ENCODE data around the gene OVCH2. TPM values are rescaled to one million over a fixed set of nuclear protein-coding genes. Genes with fewer than 3 reads are reported as not detected.
A peak's percentile ranks its signal among the peaks of the same experiment; 100 is the strongest.

The OVCH2 gene
- total RNA-seq, 1 donor from 2014 or later: not detected

DNA sequence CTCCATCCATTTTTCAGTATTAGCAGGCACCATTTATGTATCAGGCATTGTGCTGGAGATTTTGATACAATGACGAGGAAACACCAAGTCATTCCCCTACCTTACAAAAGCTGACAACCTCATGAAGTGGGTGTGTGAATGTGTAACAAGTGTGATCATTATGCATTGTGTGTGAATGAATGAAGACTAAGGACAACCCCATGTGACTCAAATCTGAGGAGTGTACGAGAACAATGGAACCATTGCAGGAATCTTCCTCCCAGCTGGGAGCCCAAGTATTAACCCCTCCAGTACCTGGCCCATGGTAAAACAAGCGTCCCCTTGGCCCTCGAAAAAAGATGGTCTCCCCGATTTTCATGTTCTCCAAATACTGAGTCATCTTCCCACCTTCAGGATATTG is 37.4 kb downstream of the OVCH2 start:
- TF ChIP-seq, protein P1, sequence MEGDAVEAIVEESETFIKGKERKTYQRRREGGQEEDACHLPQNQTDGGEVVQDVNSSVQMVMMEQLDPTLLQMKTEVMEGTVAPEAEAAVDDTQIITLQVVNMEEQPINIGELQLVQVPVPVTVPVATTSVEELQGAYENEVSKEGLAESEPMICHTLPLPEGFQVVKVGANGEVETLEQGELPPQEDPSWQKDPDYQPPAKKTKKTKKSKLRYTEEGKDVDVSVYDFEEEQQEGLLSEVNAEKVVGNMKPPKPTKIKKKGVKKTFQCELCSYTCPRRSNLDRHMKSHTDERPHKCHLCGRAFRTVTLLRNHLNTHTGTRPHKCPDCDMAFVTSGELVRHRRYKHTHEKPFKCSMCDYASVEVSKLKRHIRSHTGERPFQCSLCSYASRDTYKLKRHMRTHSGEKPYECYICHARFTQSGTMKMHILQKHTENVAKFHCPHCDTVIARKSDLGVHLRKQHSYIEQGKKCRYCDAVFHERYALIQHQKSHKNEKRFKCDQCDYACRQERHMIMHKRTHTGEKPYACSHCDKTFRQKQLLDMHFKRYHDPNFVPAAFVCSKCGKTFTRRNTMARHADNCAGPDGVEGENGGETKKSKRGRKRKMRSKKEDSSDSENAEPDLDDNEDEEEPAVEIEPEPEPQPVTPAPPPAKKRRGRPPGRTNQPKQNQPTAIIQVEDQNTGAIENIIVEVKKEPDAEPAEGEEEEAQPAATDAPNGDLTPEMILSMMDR (IDR thresholded peaks at IDR 0.05; ENCODE audit: insufficient read depth, low read length, poor library complexity, severe bottlenecking): no peak
- no peak for DNase-seq (ENCODE audit: low read depth)
- Histone ChIP-seq H3K27me3 (ENCODE audit: control insufficient read depth, insufficient read depth, low read length) (peaks cover 3% of the 10 kb centered on the region), H3K4me3 (ENCODE audit: low read depth, low read length) (no peak overlapping the region), H3K36me3 (ENCODE audit: control insufficient read depth, insufficient read depth, low read length) (no peaks in the 10 kb centered on the region)

DNA sequence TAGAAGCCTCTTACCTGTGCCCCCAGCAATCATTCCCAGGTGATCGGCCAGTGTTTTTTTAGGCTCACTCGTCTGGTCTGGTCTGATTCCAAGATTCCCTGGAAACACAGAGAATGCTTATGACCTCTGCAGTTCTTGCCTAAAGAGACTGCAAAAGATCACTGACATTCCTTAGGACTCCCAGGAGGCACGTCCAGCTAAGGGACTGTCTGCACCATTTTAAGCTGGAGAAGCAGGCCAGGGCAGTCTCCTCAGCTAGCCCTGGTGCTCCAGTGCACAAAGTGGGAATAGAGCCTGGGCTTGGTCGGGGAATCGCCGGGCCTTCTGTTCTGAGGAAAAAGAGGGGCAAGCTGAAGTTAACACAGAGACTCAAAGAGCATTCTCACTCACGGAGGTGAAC is 37.8 kb downstream of the OVCH2 start:
- TF ChIP-seq, protein P1 (IDR thresholded peaks at IDR 0.05; ENCODE audit: insufficient read depth, low read length, poor library complexity, severe bottlenecking): no peak
- DNase-seq (ENCODE audit: low read depth): no peak
- Histone ChIP-seq H3K36me3 (ENCODE audit: control insufficient read depth, insufficient read depth, low read length) (no peaks in the 10 kb centered on the region), H3K27me3 (ENCODE audit: control insufficient read depth, insufficient read depth, low read length) (no peaks in the 10 kb centered on the region), H3K4me3 (ENCODE audit: low read depth, low read length) (no peak overlapping the region)

DNA sequence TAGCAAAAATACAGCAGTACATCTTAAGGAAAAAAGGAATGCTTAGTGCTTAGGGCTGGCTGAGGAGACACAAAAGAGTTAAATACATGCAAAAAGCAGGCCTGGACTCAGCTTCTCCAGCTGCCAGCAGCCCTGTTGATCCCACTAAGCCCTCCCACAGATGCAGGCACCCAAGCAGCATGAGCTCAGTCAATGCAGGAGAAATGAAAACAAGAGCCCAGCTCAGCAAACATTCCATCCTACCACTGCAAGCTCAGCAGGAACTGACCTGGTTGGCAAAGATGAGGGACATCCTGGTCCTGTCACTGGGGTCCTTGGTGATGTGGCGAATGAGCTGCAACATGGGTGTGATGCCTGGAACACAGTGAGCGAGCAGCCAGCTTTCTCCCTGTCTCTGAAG is 38.8 kb downstream of the OVCH2 start:
- no peak for DNase-seq (ENCODE audit: low read depth)
- Histone ChIP-seq H3K27me3 (ENCODE audit: control insufficient read depth, insufficient read depth, low read length) (no peaks in the 10 kb centered on the region), H3K4me3 (ENCODE audit: low read depth, low read length) (no peak overlapping the region), H3K36me3 (ENCODE audit: control insufficient read depth, insufficient read depth, low read length) (no peaks in the 10 kb centered on the region)
- TF ChIP-seq, protein P1 (IDR thresholded peaks at IDR 0.05; ENCODE audit: insufficient read depth, low read length, poor library complexity, severe bottlenecking): no peak

DNA sequence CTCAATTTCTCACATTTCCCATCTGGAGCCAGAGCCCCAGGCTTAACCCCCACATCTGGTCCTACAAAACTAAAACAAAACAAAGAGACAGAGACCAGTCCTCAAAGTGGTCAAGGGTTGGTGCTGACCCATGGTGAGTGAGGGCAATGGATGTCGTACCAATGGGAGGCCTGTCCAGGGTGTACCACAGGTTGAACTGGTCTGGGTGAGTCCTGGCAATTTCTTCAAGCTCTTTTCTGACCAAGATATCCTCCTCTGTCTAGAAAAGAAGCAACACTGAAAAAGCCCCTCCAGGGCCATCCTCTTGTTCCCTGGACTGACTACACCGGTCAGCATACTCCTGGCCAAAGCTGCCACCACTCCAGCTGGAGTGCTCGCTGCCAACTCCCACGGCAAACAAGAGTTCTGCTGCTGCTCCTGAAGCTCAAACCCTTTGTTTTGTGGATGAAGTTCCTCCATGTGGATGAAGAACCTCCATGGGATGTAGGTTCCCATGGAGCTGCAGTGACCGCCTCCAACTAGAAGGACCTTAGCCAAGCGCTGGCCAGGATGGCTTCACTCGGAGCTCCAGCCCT is 39.9 kb downstream of the OVCH2 start:
- TF ChIP-seq, protein P1 (IDR thresholded peaks at IDR 0.05; ENCODE audit: insufficient read depth, low read length, poor library complexity, severe bottlenecking): no peak
- DNase-seq (ENCODE audit: low read depth): no peak
- Histone ChIP-seq H3K36me3 (ENCODE audit: control insufficient read depth, insufficient read depth, low read length) (no peaks in the 10 kb centered on the region), H3K27me3 (ENCODE audit: control insufficient read depth, insufficient read depth, low read length) (no peaks in the 10 kb centered on the region), H3K4me3 (ENCODE audit: low read depth, low read length) (no peak overlapping the region)

DNA sequence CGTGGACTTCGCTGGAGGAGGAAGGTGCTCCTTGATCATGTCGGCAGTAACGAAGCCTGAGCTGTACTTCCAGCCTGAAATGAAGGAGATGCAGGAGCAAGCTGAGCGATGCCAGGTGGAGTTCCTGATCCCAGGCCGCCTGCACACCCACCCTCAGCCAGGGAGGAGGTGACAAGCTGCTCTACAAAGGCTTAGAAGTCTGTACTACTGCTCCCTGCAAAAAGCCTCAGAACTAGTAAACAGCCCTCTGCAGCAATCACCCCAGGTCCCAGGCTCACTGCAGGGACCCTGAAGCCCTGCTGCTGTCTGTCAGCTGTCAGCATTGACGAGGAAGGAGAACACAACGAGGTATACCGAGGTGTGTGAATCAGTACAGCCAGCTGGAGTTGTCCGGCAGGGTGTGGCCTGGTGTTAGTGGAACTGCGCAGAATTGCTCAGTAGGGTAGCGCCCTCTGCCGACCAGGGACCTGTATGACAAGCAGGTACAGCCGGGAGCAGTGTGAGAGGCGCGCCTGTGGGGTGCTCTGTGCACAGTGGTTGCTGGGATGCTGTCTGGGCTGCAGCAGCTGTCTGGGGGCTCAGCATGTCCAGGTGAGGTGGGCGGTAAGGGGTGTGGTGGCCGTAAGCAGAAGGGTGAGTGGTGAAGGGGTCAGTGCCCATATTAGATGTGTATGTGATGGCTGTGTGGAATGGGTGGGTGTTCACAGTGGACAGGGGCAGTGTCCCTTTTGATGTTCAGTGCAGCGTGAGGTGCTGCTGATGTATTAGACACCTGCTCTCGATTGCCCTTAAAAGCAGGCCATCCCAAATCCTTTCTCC is 40.6 kb downstream of the OVCH2 start:
- no peaks in the 10 kb centered on the region for H3K27me3 ChIP-seq (ENCODE audit: control insufficient read depth, insufficient read depth, low read length)
- TF ChIP-seq, protein P1 (IDR thresholded peaks at IDR 0.05; ENCODE audit: insufficient read depth, low read length, poor library complexity, severe bottlenecking): peak; percentile 85
- H3K36me3 ChIP-seq (ENCODE audit: control insufficient read depth, insufficient read depth, low read length): no peaks in the 10 kb centered on the region
- no peak overlapping the region for H3K4me3 ChIP-seq (ENCODE audit: low read depth, low read length)
- DNase-seq (ENCODE audit: low read depth): peak; percentile 26
